Activated naive CD4-positive, alpha-beta T cell treated with anti-CD3 and anti-CD28 coated beads, Interleukin-2, amount 50 U/mL, for 24 hours (primary cell): ENCODE results near the gene HHIPL1.
"Not testable (repeated sequence)": the region's sequence is repeated elsewhere in the genome, so short reads cannot be mapped to it uniquely, and the experiment has no call there.

Experiments
- H3K27ac Mint-ChIP-seq: one replicate; pipeline ENCODE4 v1.8.0; 2021; ENCODE audit warnings: mild to moderate bottlenecking, mixed read lengths
- H3K27me3 Mint-ChIP-seq: one replicate; pipeline ENCODE4 v1.8.0; 2021; ENCODE audit warnings: mixed read lengths
- H3K36me3 Mint-ChIP-seq: one replicate; pipeline ENCODE4 v1.8.0; 2021; ENCODE audit warnings: mixed read lengths
- H3K4me1 Mint-ChIP-seq: one replicate; pipeline ENCODE4 v1.8.0; 2021; ENCODE audit warnings: mixed read lengths
- H3K4me3 Mint-ChIP-seq: one replicate; pipeline ENCODE4 v1.8.0; 2021; ENCODE audit warnings: mild to moderate bottlenecking, mixed read lengths
- H3K9me3 Mint-ChIP-seq: one replicate; pipeline ENCODE4 v1.8.0; 2021; ENCODE audit warnings: mixed read lengths

Gene HHIPL1

GRCh38 chr14:99659333-99659741, 14.4 kb downstream of the HHIPL1 start:
- Mint-ChIP-seq H3K36me3 (no peaks in the 10 kb centered on the region), H3K27ac (no peak overlapping the region), H3K4me3 (no peak overlapping the region), H3K27me3 (peaks cover 31% of the 10 kb centered on the region), H3K9me3 (no peaks in the 10 kb centered on the region), H3K4me1 (no peaks in the 10 kb centered on the region)

GRCh38 chr14:99660006-99660566, 15.2 kb downstream of the HHIPL1 start:
- Mint-ChIP-seq H3K27me3 (peaks cover 27% of the 10 kb centered on the region), H3K9me3 (no peaks in the 10 kb centered on the region), H3K36me3 (no peaks in the 10 kb centered on the region), H3K4me1 (no peaks in the 10 kb centered on the region), H3K27ac (no peak overlapping the region), H3K4me3 (no peak overlapping the region)

DNA sequence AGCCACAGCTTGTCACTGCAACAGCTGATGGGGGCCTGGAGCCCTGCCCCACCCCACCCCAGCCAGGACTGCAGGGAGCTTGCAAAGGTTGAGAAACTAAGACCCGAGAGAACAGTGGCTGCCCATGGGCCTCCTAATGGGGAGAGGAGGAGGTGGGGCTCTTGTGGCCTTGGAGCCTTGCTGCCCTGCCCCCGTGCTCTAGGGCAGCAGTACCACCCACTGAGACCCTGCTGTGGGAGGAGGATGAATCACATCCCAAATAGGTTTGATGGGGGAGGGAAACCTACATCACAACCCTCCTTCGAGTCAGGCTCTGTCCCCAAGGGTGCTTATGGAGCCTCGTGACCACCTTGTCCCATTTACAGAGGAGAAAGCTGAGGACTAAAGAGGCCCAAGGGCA, 15.9 kb downstream of the HHIPL1 start:
- no peaks in the 10 kb centered on the region for H3K9me3 Mint-ChIP-seq

GRCh38 chr14:99661206-99661605, 16.3 kb downstream of the HHIPL1 start:
- H3K4me1 Mint-ChIP-seq, H3K36me3 Mint-ChIP-seq, H3K27ac Mint-ChIP-seq, H3K9me3 Mint-ChIP-seq, H3K4me3 Mint-ChIP-seq: not testable (repeated sequence)
- H3K27me3 Mint-ChIP-seq, result peaks cover 22% of the 10 kb centered on the region

More for the DNA sequence above, 15.9 kb downstream of the HHIPL1 start:
- no peak overlapping the region for H3K27ac Mint-ChIP-seq
- no peak overlapping the region for H3K4me3 Mint-ChIP-seq
- H3K4me1 Mint-ChIP-seq, result no peaks in the 10 kb centered on the region
- no peaks in the 10 kb centered on the region for H3K36me3 Mint-ChIP-seq
- peaks cover 24% of the 10 kb centered on the region for H3K27me3 Mint-ChIP-seq

- H3K27me3 Mint-ChIP-seq, result peaks cover 19% of the 10 kb centered on the region
Observed at GRCh38 chr14:99662846-99663245, 17.9 kb downstream of the HHIPL1 start.

DNA sequence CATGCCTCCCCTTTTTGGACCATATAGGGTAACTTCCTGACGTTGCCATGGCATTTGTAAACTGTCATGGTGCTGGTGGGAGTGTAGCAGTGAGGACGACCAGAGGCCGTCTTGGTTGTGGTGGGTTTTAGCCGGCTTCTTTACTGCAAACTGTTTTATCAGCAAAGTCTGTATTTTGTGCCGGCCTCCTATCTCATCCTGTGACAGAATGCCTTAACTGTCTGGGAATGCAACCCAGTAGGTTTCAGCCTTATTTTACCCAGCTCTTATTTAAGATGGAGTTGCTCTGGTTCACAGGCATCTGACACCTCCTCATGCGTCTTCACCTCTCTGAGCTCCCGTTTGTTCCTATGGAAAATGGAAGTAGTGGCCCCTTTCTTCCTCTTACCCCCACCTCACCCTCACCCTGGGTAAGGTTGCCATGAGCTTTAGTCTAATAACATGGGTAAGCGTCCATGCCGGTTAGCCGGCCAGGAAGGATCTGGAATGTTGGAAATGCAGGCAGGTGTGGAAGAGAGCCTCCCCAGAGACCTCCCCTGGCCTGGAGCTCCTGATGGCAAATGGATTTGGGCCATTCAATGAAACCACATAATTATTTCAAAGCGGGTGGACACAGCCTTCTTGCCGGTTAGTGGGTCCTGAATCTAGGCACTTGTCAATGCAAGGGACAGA, 18.6 kb downstream of the HHIPL1 start:
- H3K4me1 Mint-ChIP-seq, result no peaks in the 10 kb centered on the region

More at GRCh38 chr14:99662846-99663245, 17.9 kb downstream of the HHIPL1 start:
- no peaks in the 10 kb centered on the region for H3K9me3 Mint-ChIP-seq
- no peaks in the 10 kb centered on the region for H3K36me3 Mint-ChIP-seq
- no peaks in the 10 kb centered on the region for H3K4me1 Mint-ChIP-seq
- H3K27ac Mint-ChIP-seq, result no peak overlapping the region
- H3K4me3 Mint-ChIP-seq, result no peak overlapping the region

GRCh38 chr14:99664058-99664936, 19.4 kb downstream of the HHIPL1 start:
- H3K4me3 Mint-ChIP-seq, result no peak overlapping the region
- no peaks in the 10 kb centered on the region for H3K4me1 Mint-ChIP-seq
- peaks cover 11% of the 10 kb centered on the region for H3K27me3 Mint-ChIP-seq
- H3K27ac Mint-ChIP-seq, result no peak overlapping the region
- no peaks in the 10 kb centered on the region for H3K36me3 Mint-ChIP-seq
- no peaks in the 10 kb centered on the region for H3K9me3 Mint-ChIP-seq

More for the DNA sequence above, 18.6 kb downstream of the HHIPL1 start:
- Mint-ChIP-seq H3K9me3 (no peaks in the 10 kb centered on the region), H3K36me3 (no peaks in the 10 kb centered on the region), H3K27me3 (peaks cover 16% of the 10 kb centered on the region), H3K27ac (no peak overlapping the region), H3K4me3 (no peak overlapping the region)

GRCh38 chr14:99664937-99665273, 20.0 kb downstream of the HHIPL1 start:
- peaks cover 11% of the 10 kb centered on the region for H3K27me3 Mint-ChIP-seq
- no peak overlapping the region for H3K27ac Mint-ChIP-seq
- H3K4me3 Mint-ChIP-seq, result no peak overlapping the region
- no peaks in the 10 kb centered on the region for H3K36me3 Mint-ChIP-seq
- H3K4me1 Mint-ChIP-seq, result no peaks in the 10 kb centered on the region
- H3K9me3 Mint-ChIP-seq, result no peaks in the 10 kb centered on the region

DNA sequence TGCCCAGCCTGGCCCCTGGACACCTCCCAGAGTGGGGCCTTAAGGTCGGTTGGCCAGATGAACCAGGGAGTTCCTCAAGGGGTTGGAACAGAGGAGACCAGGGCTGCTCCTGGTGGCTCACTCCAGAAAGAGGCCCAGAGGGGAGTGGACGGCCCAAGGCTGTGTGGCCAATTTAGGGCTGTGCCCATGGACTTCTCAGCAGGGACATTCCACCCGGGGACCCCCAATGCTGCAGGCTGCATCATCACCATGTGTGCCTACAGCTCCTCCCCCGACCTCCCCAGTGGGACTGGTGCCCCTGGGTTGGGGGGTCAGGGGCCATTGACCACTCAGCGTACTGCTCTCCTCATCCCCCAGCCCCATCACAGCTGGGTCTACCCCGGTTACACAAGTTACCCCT, 21.6 kb downstream of the HHIPL1 start:
- Mint-ChIP-seq H3K36me3 (no peaks in the 10 kb centered on the region), H3K9me3 (no peaks in the 10 kb centered on the region), H3K4me3 (no peak overlapping the region), H3K4me1 (no peaks in the 10 kb centered on the region), H3K27ac (no peak overlapping the region), H3K27me3 (peaks cover 11% of the 10 kb centered on the region)

DNA sequence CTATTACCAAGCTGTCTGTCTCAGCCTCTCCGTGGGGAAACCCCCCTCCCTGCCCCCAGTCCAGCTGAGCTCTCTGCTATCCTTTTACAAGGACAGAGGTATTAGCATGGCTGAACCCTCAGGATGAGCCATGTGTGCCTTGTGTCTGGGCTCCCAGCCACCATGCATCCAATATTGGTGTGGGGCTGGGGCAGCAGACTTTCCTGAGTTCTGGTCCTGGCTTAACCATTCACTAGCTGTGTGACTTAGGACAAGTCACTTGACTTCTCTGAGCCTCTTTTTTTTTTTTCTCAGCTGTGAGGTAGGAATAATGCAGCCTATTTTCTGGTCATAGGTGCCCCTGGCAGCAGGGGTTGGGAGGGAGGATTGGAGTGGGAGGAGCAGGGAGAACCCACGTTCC, 22.1 kb downstream of the HHIPL1 start:
- H3K9me3 Mint-ChIP-seq, result no peaks in the 10 kb centered on the region
- no peak overlapping the region for H3K4me3 Mint-ChIP-seq
- H3K27me3 Mint-ChIP-seq, result peaks cover 9% of the 10 kb centered on the region
- no peaks in the 10 kb centered on the region for H3K36me3 Mint-ChIP-seq
- H3K4me1 Mint-ChIP-seq, result no peaks in the 10 kb centered on the region
- no peak overlapping the region for H3K27ac Mint-ChIP-seq

- H3K27ac Mint-ChIP-seq, result no peak overlapping the region
Observed at GRCh38 chr14:99667821-99668220, 22.9 kb downstream of the HHIPL1 start.

DNA sequence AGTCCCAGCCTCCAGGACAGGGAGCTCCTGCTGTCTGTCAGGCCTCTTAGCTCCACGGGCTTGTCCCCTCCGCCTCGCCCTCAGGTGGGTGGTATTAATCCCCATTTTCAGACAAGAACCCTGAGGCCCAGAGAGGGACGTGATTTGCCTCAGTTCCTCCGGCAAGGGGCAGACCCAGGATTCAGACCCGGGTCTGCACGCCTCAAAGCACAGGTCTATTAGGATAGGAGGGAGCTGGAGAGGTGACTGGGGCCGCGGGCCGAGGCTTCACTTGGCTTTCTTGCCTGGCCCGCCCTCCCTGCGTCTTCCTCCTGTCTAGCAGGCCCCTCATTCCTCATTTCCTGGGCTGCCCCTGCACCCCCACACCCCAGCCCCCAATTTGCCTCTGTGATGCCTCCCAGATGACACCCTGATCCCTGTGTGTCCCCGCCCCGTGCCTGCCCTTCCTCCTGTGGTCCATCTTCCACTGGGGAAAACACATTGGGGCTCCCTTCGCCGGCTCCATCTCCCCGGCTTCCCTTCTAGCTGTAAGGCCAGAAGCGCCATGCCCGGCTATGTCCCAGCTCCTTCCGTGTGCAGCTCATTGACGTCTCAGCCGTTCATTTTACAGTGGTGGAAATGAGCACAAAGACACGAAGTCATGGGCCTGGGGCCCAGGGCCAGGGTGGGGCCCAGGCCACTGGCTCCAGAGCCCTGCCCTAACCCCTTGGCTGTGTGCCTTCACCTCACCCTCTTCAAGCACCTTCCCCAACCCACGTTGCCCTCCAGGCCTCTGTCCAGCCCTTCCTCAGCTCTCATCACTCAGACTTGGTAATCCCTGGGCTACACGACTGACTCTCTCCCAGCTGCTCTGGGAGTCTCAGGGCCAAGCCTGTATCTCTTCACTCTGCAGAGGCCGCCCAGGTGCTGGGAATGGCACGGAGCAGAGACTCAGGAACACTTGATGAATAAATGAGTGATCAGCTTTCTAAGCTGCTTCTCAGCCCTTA, 23.7 kb downstream of the HHIPL1 start:
- H3K27ac Mint-ChIP-seq, result no peak overlapping the region
- H3K4me3 Mint-ChIP-seq, result no peak overlapping the region

More at GRCh38 chr14:99667821-99668220, 22.9 kb downstream of the HHIPL1 start:
- peaks cover 10% of the 10 kb centered on the region for H3K27me3 Mint-ChIP-seq
- H3K4me3 Mint-ChIP-seq, result no peak overlapping the region
- no peaks in the 10 kb centered on the region for H3K4me1 Mint-ChIP-seq
- no peaks in the 10 kb centered on the region for H3K36me3 Mint-ChIP-seq
- no peaks in the 10 kb centered on the region for H3K9me3 Mint-ChIP-seq

GRCh38 chr14:99670361-99671234, 25.7 kb downstream of the HHIPL1 start:
- no peaks in the 10 kb centered on the region for H3K9me3 Mint-ChIP-seq
- H3K27me3 Mint-ChIP-seq, result peaks cover 8% of the 10 kb centered on the region
- H3K4me1 Mint-ChIP-seq, result no peaks in the 10 kb centered on the region
- no peak overlapping the region for H3K4me3 Mint-ChIP-seq
- no peak overlapping the region for H3K27ac Mint-ChIP-seq
- no peaks in the 10 kb centered on the region for H3K36me3 Mint-ChIP-seq

More for the DNA sequence above, 23.7 kb downstream of the HHIPL1 start:
- H3K9me3 Mint-ChIP-seq, result no peaks in the 10 kb centered on the region
- H3K36me3 Mint-ChIP-seq, result no peaks in the 10 kb centered on the region
- H3K27me3 Mint-ChIP-seq, result peaks cover 6% of the 10 kb centered on the region
- no peaks in the 10 kb centered on the region for H3K4me1 Mint-ChIP-seq
